CD4-positive, alpha-beta T cell (primary cell): Measurements from ENCODE around the gene ZNF532. TPM values are rescaled to one million over a fixed set of nuclear protein-coding genes. Genes with fewer than 3 reads are reported as not detected.

Experiments used
- ATAC-seq: fragments of 200-7000 bp; cut with Tn5 transposase; one replicate; pipeline ENCODE4 v1.10.0; 2022; ENCODE audit warnings: mild to moderate bottlenecking; ENCODE audit not compliant: poor library complexity
- CTCF ChIA-PET: fragments of 350-600 bp; sonication (Branson Sonifier 250); formaldehyde crosslinking; loops from one replicate; lab custom pipeline; 2021; ENCODE audit warnings: antibody characterized with exemption, inconsistent platforms; lab: Charles Lee
- POLR2A ChIA-PET: fragments of 350-600 bp; sonication (Branson Sonifier 250); formaldehyde crosslinking; loops from one replicate; lab custom pipeline; 2021; ENCODE audit warnings: antibody characterized with exemption, inconsistent platforms; lab: Charles Lee
- DNase-seq, 14 experiments: peaks; one replicate each; pipeline ENCODE4 v3.0.0-alpha.2; 2013 to 2020; ENCODE audit warnings: mixed read lengths in 2 of 14
- H3K27ac ChIP-seq, 2 donors: one replicate each; pipeline versions ENCODE4 v1.5.1 to v1.7.0; 2013; ENCODE audit warnings: low read length in 2 of 2, low read depth in 1 of 2, mild to moderate bottlenecking in 1 of 2
- H3K27me3 ChIP-seq, 2 experiments: 1 replicate in 1 of 2; 2 replicates in 1 of 2; pipeline versions ENCODE4 v1.6.1 to v1.7.0; 2013; ENCODE audit warnings: low read length in 2 of 2, control low read depth in 1 of 2, mild to moderate bottlenecking in 1 of 2, moderate library complexity in 1 of 2; ENCODE audit not compliant: insufficient read depth in 2 of 2, control insufficient read depth in 1 of 2
- H3K36me3 ChIP-seq: one replicate; pipeline ENCODE4 v1.6.1; 2013; ENCODE audit warnings: low read length, control low read depth; ENCODE audit not compliant: insufficient read depth
- H3K4me1 ChIP-seq: one replicate; pipeline ENCODE4 v1.6.1; 2013; ENCODE audit warnings: low read length, control low read depth; ENCODE audit not compliant: insufficient read depth
- H3K4me3 ChIP-seq: one replicate; pipeline ENCODE4 v1.5.1; 2013; ENCODE audit warnings: mild to moderate bottlenecking, low read length, moderate library complexity
- H3K9me3 ChIP-seq, 2 experiments: 1 replicate in 1 of 2; 2 replicates in 1 of 2; pipeline versions ENCODE4 v1.6.1 to v1.7.0; 2013; ENCODE audit warnings: low read length in 2 of 2, mild to moderate bottlenecking in 2 of 2, control low read depth in 1 of 2, moderate library complexity in 1 of 2; ENCODE audit not compliant: control insufficient read depth in 1 of 2, insufficient read depth in 1 of 2
- H3K27ac Mint-ChIP-seq: one replicate; pipeline ENCODE4 v1.8.0; 2020; ENCODE audit warnings: mixed read lengths
- H3K27me3 Mint-ChIP-seq: one replicate; pipeline ENCODE4 v1.8.0; 2021; ENCODE audit warnings: mixed read lengths
- H3K36me3 Mint-ChIP-seq: one replicate; pipeline ENCODE4 v1.8.0; 2021; ENCODE audit warnings: low read depth, mixed read lengths
- H3K4me1 Mint-ChIP-seq: one replicate; pipeline ENCODE4 v1.8.0; 2021; ENCODE audit warnings: low read depth, mixed read lengths
- H3K4me3 Mint-ChIP-seq: one replicate; pipeline ENCODE4 v1.8.0; 2020; ENCODE audit warnings: mild to moderate bottlenecking, mixed read lengths
- H3K9me3 Mint-ChIP-seq: one replicate; pipeline ENCODE4 v1.8.0; 2020; ENCODE audit warnings: mixed read lengths
- CTCF ChIP-seq: fragments of 200-600 bp; IDR thresholded peaks from one replicate; pipeline ENCODE4 v1.8.0; 2022; ENCODE audit warnings: antibody characterized with exemption, mild to moderate bottlenecking
- intact Hi-C, 2 experiments: fragments of 100-400 bp; cut with DNase I in 1 of 2; cut with micrococcal nuclease in 1 of 2; formaldehyde crosslinking; loops; one replicate each; pipeline versions ENCODE4 v1.15.1 to v1.9.0; 2023 to 2025; cut with DNase I, micrococcal nuclease
- total RNA-seq, 174 experiments: library from RNA in 2 of 174; stranded (reverse) in 2 of 174; gene quantifications; one replicate each; pipeline ENCODE4 v1.2.3 and lab custom pipeline; 2021 to 2026

The ZNF532 gene
- total RNA-seq, 2 experiments from 2014 or later, result 9.8 to 9.9 TPM

GRCh38 chr18:58838165-58838860 is 26.4 kb upstream of the ZNF532 start:
- no peaks in the 10 kb centered on the region for H3K36me3 Mint-ChIP-seq
- H3K4me1 Mint-ChIP-seq, result no peaks in the 10 kb centered on the region
- Histone ChIP-seq H3K4me1 (no peaks in the 10 kb centered on the region), H3K9me3 (peaks cover 0 to 3% of the 10 kb centered on the region in 2 experiments), H3K36me3 (no peaks in the 10 kb centered on the region), H3K4me3 (no peak overlapping the region), H3K27ac (no peak overlapping the region), H3K27me3 (peaks cover 0 to 2% of the 10 kb centered on the region in 2 experiments)
- H3K27me3 Mint-ChIP-seq, result peaks cover 59% of the 10 kb centered on the region
- ATAC-seq, result no peak
- no peak for DNase-seq
- no peaks in the 10 kb centered on the region for H3K9me3 Mint-ChIP-seq
- TF ChIP-seq CTCF, result no peak
- H3K4me3 Mint-ChIP-seq, result no peak overlapping the region
- ChIA-PET CTCF (no interaction called here), POLR2A (no interaction called here)
- no peak overlapping the region for H3K27ac Mint-ChIP-seq
- intact Hi-C loops, result no loop called here

- H3K4me1 ChIP-seq, result no peaks in the 10 kb centered on the region
- Mint-ChIP-seq H3K4me3 (no peak overlapping the region), H3K27me3 (peaks cover 62% of the 10 kb centered on the region), H3K27ac (no peak overlapping the region), H3K36me3 (no peaks in the 10 kb centered on the region), H3K9me3 (no peaks in the 10 kb centered on the region), H3K4me1 (no peaks in the 10 kb centered on the region)
- H3K9me3 ChIP-seq, result peaks cover 0 to 3% of the 10 kb centered on the region in 2 experiments
- H3K27ac ChIP-seq, result no peak overlapping the region
- intact Hi-C loops, result no loop called here
- no peak for DNase-seq
- H3K27me3 ChIP-seq, result peaks cover 0 to 6% of the 10 kb centered on the region in 2 experiments
- H3K4me3 ChIP-seq, result no peak overlapping the region
- ChIA-PET CTCF (no interaction called here), POLR2A (no interaction called here)
- ATAC-seq, result no peak
- no peak for TF ChIP-seq CTCF
- no peaks in the 10 kb centered on the region for H3K36me3 ChIP-seq
These were observed 25.7 kb upstream of the ZNF532 start for GRCh38 chr18:58838946-58839345.

DNA sequence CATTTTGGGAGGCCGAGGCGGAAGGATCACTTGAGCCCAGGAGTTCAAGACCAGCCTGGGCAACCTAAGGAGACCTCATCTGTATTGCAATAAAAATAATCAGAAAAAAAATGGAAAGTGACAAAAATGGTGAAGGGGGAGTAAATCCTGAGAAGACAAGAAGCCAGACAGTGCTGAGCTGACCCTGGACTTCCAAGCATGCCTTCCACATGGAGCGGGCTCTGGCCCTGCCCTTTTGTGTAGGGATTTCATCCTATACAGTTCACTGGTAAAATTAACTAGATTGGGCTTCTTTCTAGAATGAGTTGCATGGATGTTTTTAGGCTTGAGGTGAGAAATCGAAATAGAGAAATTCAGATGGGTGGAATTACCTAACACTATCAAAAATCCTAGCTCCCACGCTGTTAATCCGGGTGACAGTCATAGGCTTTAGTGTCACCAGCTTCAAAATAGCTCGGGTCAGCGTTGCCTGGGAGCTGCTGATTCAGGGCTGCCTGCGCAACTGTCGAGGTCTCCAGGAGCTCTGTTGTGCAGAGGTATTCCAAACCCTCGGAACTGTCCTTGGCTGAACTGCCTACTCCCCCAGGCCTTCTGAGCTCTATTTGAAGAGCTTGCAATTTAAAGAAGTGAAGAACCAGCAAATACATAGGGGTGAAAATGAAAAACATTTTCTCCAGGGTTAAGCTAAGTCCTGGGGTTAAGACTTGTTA is 21.5 kb upstream of the ZNF532 start:
- H3K36me3 ChIP-seq, result no peaks in the 10 kb centered on the region
- Mint-ChIP-seq H3K27ac (no peak overlapping the region), H3K36me3 (no peaks in the 10 kb centered on the region), H3K4me3 (no peak overlapping the region), H3K27me3 (peaks cover 84% of the 10 kb centered on the region), H3K4me1 (no peaks in the 10 kb centered on the region), H3K9me3 (no peaks in the 10 kb centered on the region)
- H3K27me3 ChIP-seq, result peaks cover 17 to 35% of the 10 kb centered on the region in 2 experiments
- POLR2A ChIA-PET, result no interaction called here
- intact Hi-C loops, result no loop called here
- no peak for TF ChIP-seq CTCF
- no peak overlapping the region for H3K27ac ChIP-seq
- no peak for ATAC-seq
- CTCF ChIA-PET, result no interaction called here
- DNase-seq, result no peak
- peaks cover 1 to 17% of the 10 kb centered on the region in 2 experiments for H3K9me3 ChIP-seq
- H3K4me3 ChIP-seq, result no peak overlapping the region
- peaks cover 7% of the 10 kb centered on the region for H3K4me1 ChIP-seq
